NCI-H460 (cell line): ENCODE measurements around the gene PLA2G4F. TPM values are rescaled to one million over a fixed set of nuclear protein-coding genes. Genes with fewer than 3 reads are reported as not detected.

Experiments
- DNase-seq: peaks from one replicate; pipeline ENCODE4 v3.0.0-alpha.2; 2016; ENCODE audit warnings: low read depth; ENCODE audit errors: extremely low read depth
- total RNA-seq: library from RNA; depleted of rRNA; stranded (reverse); fragments of >200 nt; shearing (Covaris generic); gene quantifications from 2 replicates; pipeline ENCODE4 v1.2.3, GENCODE V29; 2014

Gene PLA2G4F
- total RNA-seq, 1 experiment from 2014 or later: not detected

DNA sequence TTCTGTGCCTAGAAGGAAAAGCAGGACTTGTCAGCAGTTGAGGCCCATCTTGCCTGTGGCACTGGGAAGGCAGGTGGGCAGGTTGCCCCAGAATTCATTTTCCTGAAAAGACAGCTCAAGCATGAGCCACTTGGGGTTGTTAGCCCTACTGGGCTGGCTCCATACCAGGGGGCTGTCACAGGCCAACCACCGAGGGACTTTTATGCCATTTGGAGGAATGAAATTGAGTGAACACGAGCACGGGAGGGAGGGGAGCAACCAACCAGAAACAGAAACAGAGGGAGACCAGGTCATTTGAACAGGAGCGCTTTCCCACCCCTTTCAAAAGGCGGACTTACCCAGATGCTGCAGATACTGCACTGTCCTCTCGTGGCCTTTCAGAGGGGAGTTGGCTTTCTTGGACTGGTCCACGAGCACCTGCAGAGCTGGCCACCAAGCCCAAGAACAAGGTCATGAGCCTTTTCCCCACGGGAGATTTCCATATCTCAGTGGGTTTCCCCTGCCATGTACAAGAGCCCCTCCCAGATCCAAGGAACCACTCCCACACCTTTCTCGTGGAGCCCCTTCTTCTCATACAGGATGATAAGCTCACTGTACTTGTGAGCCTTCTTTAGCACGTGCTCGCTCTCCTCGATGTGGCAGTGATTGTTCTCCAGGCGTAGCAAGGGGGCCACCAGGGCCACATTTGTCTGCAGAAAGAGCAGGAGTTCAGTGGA lies 9.9 kb upstream of the PLA2G4F start:
- DNase-seq: no peak

DNA sequence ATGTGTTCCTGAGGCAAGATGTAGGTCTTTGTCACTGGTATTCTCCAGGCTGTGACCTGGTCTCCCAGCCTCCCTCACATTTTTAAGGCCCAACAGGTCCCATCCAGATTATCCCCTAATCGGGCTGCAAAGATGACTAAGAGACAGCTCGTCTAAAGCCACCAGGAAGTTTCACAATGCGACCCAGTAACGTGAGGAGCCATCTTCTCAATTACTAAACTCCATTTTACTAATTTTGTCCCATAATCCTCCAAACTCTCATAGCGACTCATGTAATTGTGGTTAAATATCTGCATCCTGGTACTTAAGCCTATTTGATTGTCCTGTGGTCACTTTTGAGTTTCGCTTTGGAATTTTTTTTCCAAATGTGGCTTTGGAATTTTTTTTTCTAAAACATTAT lies 8.7 kb upstream of the PLA2G4F start:
- no peak for DNase-seq

DNA sequence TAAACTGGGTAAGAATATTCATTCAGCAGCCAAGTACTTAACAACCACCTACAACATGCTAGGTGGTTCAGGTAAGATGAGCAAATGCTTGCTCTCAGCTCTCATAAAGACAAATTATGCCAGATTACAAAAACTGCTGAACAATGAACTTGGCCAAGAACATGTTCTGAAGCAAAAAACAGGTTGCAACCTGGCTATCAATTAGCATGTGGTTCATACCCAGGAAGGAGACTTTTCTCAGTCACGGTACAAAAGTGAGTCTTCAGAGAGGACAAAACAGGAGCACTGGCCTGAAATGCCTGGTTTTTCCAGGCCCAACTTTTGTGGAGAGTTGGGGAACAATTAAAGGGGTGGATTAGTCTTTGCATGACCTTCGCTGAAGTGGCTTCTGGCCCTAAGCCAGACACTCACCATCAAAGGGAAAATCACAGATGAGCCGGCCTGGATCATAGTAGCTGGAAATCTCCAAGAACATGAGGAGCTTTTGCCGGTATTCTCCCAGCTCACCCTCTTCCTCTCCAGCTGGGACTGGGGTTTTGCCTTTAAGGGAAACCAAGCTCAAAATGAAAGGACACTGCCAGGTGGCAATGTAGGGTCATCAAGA lies 7.6 kb upstream of the PLA2G4F start:
- no peak for DNase-seq

DNA sequence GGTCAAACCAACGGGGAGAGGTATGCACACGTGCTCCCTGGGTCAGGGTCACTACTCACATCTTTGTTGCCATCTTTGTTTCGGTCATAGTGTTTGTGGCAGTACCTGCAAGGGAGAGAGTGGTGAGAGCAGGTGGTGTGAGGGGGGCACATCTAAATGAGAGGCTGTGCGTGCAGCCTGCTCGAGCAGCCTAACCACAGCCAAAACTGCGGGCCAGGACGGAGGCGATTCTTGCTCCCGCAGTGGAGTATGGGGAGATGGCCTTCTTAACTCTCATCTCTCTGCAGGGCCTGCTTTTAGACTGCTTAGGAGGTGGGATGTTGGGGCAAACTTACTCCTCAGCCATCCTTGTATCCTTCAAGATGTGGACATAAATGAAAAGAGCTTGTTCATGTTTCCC lies 6.9 kb upstream of the PLA2G4F start:
- no peak for DNase-seq

DNA sequence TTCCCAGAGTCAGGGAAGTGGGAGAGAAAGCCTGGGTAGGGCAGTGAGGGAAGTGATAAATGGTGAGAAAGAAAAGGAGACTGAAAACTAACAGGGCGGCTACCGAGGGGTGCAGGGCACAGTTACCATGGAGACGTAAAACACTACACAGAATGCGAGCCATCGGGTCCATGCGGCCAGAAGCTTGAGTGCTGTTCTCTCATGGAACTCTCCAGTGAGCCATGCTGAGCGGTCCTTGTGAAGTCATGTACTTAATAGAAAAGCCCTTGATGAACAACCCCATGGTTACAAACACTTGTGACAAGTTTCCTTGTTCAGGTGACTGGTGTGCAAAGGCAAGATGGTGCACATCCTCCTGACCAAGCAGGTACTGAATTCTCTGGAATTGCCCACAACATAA lies 3.7 kb upstream of the PLA2G4F start:
- no peak for DNase-seq

DNA sequence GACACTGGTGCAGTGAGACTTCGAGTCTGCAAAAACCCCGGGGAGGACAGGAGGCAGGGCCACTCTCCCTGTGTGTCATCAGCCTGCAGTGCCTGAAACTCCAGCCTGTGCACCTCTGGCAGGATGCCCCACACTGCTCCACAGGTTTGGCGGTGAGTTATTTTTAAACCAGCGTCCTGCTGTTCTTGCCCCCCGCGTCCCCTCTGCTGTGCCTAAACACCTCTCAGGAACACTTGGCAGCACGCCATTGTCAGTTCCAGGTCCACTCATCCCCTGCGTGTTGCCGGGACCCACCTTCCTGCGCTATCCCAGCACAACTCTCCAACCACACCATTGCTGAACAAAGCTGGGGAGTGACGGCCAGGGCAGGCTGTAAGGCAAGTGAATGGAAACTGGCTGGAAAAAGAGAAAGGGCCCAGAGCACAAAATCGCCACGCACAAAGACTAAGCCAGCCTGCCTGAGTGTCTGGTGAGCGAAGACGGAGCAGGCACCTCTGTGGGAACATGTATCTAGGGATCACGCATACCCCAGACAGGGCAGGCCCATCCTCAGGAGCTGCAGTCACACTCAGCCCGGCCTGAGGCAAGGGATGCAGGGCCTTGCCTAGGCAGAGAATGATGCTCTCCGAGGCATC lies 3.1 kb upstream of the PLA2G4F start:
- no peak for DNase-seq

DNA sequence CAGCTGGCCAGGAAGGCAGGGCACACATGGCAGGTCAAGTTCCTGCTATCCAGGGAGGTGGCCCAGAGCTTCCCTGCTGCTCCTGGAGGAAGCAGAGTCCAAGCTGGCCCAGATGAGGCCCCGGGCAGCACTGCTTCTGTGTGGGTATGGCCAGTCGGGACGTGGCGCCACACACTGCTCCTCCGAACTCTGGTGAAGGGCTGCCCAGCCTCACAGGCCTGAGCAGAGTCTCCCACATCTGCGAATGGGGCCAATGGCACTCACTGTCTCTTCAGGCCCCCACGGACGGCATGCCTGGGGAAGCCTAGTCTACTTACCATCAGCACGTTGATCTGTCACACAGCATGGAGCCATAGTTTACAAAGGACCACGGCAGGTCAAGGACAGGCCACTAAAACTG lies 2.5 kb upstream of the PLA2G4F start:
- DNase-seq: no peak

DNA sequence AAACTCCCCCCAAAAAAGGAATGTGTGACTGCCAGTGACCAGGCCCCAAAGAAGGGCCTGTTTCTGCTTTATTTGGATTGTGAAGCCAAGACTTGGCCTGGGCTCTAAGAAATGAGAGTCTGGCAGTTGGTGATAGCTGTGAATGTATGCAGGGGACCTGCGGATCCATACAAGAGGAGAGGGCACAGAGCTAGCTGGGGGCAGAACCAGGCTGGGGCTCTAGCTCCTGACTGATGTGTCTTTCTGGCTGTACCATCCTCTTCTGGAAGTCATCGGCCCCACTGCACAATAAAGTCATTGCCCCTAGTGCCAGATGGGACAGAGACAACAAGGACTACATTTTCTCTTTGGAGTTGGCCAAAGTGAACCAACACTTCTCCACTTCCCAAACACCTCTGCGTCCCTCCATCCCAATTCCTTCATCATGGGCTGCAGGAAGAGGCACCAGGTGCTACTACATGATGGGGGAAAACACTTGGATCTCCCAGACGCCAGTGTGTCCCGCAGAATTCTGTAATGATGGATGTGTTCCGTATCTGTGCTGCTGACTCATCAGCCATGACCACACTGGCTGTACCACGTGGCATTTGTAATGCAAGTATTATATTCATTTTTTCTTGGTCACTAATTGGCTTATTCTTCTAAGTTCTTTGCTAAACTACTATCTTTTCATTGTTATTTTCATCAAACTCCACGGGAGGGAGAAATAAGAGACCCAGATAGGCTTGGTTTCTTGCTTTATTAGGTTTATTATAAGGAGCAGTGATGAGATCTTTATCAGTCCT lies 1.7 kb upstream of the PLA2G4F start:
- no peak for DNase-seq

DNA sequence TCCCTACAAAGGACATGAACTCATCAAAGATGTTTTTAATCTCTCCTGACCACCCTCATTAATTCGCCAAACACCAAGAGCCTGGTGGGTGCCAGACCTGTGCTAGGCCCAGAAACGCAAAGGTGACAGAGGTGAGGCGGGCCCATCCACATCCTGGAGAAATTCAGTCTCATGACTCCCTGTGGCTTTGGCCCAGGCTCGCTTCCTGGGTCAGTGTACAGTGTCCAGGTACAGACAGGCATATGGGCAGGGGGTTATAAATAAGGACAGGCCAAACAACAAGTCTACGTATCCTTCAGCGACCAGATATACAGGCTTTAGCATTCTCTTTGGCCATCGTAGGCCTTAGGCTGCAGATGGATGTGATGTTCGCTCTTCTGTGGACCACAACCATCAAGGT lies 945 bp upstream of the PLA2G4F start:
- no peak for DNase-seq

DNA sequence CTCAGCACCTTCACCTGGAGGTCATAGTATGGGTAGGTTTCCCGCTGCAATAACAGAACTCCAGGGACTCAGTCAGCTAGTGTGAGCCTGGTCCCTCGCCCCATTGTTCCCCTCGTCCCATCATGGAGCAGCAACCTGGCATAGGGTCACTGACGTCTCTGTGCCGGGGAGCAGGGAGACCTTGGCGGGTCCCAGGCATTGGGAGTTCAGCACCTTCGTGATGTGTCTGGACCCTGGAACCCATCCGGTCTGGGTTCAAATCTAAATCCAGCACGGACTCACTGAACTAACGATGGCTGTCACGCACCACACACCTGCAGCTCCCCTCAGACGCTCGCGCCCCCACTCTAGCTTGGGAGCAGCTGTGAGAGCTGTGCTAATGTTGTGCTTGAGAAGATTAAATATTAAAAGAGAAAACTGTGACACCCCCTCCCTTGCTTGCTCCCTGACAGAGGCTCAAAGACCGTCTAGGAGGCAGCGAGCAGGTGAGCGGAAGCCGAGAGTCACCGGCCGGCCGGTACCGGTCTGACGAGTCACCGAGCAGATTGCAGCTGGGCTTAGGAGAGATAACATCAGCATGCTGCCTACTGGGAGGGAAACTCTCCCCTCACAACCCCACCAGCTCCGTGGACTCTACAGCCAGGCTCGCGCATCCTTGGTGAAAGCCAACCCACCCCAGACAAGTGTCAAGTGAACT lies 742 bp downstream of the PLA2G4F start:
- DNase-seq: no peak

DNA sequence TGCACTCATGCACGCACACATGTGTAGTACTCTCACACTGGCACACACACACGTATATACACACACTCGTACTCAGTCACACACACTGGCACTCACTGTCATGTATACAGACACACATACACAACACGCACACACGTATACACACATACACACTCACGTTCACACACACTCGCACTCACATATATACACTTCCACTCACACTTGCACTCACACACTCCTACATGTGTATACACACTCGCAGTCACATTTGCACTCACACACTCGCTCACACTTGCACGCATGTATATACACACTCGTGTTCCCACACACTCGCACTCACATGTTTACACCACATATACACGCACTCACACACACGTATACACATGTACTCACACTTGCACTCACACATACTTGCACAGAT lies 1.5 kb downstream of the PLA2G4F start:
- DNase-seq: no peak

DNA sequence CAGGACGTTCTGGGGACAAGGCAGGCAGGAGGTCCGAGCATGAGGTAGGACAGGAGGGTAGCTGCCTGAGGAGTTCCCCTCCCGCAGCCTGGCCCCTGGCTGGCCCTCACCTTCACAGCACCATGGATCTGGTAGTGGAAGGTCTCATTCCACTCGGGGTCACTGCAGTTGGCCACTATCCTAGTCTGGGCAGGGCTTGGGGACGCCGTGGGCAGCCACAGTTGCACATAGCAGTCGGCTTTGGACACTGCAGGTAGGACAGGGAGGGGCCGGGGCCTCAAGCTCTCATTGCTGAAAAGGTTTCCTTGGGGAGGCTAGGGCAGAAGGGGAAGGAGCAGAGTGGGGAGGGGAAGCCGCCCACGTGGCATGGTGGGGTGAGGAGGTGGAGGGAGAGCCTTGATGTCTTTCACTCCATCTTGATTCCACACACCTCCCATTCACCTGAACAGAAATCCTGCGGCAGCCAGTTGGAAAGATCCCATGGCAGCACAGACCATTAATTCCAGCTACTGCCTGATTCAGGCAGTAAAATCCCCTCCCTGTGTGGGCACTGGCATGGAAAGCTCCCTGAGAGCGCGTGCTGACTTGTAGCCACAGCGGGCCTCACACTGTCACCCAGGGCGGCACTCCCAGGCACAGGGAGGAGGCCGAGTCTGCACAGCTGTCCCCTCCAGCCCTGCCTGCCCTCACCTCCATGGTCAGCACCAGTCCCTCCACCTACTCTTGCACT lies 2.1 kb downstream of the PLA2G4F start:
- DNase-seq: no peak

DNA sequence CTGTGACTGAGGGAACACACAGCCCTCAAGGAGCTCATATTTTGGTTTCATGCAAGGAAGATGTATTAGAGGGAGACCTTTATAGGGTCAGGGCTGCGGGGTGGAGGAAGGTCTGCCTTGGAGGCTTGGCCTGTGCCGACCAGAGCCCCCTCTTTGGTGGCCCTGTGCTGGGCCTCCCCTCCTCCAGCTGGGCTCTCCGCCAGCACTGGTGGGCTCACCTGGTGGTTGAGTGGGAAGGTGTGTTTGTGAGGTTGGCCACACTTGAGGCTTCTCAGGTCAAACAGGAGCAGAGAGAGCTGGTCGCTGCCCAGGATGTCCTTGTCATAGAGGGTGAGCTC lies 2.6 kb downstream of the PLA2G4F start:
- DNase-seq: no peak

DNA sequence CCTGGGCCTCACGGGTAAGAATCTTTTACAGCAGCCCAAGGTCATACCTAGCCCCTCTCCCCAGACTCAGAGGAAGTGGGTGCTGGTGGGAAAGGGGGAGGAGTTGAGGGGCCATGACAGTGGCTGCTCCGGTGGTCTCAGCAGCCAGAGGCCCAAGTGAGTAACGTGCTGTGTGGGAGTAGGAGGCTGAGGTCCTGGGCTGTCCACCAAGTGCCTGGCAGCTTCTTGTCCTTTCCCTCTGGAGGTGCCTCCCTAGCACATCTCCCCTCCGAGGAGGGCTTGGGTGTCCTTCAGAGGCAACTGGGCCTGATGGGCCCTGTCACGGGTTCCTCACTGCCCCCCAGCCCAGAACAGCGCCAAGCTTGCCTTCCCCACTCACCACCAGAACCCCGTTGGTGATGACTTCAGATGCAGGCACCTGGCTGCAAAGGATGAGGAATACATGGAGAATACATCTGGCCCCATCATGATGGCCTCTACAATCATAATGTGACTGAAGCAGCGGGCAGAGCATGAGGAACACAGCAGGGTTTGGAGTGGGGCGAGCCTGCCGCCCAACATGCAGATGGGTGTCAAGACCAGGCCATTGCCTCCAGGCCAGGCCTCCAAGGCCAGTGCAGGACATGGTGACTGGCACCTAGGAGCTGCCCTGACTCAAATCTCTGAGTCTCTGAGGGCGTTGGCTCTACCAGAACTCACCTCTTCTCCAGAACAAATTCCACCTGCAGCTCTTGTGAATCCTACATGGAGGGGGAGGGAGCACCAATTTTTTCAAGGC lies 3.3 kb downstream of the PLA2G4F start:
- no peak for DNase-seq

DNA sequence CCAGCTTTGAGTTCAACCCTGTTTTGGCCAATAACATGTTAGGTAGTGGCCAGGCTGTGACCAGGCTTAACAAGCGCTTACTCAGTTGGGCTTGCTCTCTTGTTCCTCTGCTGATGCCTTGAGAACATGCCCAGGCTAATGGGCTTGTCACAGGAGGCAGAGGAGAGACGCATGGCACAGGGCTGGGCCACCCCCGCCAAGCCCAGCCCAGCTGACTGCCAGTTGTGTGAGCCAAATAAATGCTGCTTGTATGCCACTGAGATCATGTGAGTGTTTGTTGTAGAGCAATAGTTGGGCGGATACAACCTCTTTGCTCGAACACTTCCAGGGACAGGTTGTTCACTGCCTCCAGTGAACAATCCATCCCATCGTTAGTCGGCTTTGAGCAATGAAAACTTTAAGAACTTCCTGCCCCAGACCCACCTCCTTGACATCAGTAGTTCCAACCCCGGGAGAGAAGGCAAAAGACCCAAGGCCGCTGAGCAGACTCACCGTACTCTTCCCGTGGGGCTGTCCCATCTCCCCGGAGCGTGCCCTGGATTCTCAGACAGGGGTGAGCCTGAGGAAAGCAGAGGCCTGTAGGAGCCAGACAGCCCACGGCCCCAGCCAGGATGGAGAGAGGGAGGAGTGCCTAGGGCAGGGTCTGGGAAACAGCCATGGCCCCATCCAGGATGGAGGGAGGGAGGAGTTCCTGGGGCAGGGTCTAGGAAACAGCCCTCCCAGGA lies 4.1 kb downstream of the PLA2G4F start:
- no peak for DNase-seq

DNA sequence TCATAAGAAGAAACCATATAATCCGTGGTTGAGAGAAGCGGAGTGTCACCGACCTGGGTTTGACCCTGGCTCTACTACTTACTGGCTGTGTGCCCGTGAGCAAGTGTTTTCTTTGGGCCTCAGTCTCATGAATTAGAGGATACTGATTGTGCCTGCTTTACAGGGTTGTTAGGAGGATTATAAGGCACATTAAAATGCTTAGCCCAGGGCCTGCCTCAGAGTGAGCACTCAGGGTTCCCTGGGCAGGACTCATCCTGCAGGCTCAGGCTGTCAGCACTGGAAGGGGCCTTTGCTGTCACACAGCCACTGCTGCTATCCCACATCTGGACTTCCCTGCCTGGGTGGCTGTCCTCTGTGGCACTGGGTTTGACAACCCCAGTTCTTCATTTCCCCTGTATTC lies 4.7 kb downstream of the PLA2G4F start:
- no peak for DNase-seq

DNA sequence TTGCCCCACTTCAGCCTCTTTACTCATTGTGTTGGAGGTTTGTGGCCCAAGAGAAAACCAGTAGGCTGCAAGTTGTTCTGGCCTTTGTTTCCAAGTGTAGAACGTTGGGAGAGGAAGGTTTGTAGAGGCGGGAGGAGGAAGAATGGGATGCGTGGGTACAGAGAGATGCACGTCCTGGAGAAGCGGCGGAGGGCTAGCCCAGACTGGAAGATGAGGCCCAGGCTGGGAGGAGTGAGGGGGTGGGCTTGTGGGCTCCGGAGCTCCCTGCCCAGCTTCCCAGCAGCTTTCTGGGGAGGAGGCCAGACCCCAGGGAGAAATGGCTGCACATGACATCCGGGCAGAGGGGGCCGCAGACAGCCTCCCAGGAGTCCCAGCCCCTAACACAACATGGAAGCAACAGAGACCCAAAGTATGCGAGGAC lies 5.3 kb downstream of the PLA2G4F start:
- DNase-seq: no peak

DNA sequence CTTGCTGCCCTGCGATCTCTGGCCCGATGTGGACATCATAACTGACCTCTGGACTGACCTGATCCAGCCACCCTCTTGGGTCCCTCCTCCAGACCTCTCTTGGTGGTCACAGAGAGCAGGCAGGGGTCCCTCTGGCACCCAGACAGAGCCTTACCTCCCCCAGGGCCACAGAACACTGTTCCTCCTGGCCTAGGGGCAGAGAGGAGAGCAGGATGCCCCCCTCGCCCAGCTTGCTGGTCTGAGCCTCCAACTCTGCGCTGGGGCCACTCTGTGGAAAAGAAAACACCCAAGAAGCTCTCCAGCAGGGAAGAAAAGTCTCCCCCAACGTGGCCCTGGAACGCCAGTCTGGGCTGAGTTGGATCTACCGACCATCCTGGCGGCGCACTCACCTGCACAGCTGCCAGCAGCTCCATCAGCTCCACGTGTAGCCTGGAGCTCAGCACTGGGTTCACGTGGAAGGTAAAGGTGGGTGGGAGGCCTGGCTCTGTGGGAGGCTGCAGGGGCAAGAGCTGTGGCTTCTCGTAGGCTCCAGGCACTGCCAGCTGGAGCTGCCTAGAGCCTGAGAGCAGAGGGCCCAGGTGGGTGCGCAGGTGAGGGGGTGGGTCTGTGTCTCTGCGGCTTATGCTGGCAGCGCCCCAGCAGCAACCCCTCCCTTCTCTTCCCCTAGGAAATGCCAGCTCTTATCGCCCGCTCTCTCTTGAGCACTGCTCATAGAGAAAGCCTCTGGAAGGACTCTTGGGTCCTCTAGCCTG lies 6.0 kb downstream of the PLA2G4F start:
- DNase-seq: no peak
